GM19240 (cell line): ENCODE measurements around the gene FGA.

Experiments used
- DNase-seq: peaks from one replicate; pipeline ENCODE4 v3.0.0; 2011; ENCODE audit warnings: low spot score; ENCODE audit not compliant: insufficient read length

The FGA gene

GRCh38 chr4:154583230-154583629 is 7.3 kb downstream of the FGA start:
- DNase-seq = no peak

DNA sequence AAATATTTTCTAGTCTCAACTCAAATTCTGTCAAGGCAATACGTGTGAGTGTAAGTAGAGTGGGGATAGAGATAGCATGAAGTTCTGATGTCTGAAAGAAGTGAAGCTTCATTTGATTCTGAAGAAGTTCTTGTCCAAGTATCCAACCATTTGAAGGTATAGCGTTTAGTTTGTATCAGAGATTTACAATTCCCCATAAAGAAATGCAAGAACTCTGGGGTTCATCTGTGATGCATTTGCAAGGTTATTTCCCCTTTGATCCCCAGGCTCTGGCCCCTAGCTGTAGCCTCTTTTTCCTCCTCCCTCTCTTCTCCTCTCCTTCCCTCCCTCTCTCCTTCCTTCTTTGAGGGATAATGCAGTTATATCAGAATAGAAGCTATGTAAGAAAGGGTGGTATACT is 7.8 kb downstream of the FGA start:
- no peak for DNase-seq

DNA sequence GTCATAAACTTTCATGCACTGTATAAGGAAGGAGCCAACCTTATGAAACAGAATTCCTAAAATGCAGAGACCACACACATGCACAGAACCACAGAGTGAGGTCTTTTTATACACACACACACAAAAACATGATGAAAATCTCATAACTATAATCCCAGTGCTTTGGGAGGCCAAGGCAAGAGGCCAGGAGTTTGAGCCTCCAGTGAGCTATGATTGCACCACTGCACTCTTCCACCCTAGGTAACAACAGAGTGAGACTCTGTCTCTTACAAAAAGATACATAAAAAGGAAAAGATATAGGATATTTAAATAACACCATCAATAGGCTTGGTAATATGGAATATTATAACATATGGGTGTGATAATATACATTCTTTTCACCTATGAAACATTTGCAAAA is 10.6 kb downstream of the FGA start:
- DNase-seq = no peak

- no peak for DNase-seq
These were observed 11.6 kb downstream of the FGA start for GRCh38 chr4:154578919-154579318.

- no peak for DNase-seq
These were observed 13.2 kb downstream of the FGA start for GRCh38 chr4:154577324-154577723.

DNA sequence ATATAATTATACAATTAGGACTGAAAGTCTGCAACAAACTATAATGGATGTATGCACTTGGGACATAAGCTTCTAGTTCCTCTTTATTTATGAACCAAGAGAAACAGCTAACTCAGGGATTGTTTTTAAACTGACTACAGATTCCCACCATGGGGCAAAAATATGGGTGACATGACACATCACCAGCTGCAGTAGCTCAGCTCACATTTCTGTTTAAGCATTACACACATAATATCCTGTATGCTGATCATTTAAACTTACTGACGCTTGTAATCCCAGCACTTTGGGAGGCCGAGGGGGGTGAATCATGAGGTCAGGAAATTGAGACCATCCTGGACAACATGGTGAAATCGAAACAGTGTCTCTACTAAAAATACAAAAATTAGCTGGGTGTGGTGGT is 16.2 kb downstream of the FGA start:
- no peak for DNase-seq

DNA sequence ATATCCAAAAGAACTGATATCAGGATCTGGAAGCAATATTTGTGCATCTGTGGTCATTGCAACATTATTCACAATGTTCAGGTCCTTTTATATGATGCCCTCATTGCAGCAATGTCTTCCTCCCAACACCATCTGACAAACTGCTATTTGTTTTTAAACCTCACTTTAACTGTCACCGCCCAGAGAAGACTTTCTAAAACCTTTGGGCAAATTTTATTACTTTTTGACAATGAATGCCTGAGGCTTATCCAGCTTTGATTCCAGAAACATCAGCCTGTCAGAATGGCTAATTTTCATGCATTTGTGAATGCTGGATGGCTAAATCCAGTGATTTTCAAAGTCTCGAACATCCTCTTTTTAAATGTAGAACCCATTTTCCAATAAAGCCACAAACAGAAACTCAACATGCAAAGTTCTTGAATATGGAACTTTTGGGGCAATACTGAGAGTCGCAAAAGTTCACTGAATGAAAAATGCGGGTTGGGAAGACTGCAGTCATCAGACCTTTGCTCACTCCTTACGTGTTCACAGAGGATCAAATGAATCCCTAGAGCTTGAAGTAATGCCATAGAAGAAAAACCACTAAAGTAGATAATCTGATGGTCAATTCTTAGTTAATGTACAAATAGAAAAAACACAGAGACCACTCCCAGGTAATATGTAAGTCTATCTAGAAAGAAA is 17.2 kb downstream of the FGA start:
- DNase-seq = no peak

DNA sequence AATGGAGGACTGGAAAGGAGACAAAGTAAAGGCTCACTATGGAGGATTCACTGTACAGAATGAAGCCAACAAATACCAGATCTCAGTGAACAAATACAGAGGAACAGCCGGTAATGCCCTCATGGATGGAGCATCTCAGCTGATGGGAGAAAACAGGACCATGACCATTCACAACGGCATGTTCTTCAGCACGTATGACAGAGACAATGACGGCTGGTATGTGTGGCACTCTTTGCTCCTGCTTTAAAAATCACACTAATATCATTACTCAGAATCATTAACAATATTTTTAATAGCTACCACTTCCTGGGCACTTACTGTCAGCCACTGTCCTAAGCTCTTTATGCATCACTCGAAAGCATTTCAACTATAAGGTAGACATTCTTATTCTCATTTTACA is 21.0 kb downstream of the FGA start:
- no peak for DNase-seq

DNA sequence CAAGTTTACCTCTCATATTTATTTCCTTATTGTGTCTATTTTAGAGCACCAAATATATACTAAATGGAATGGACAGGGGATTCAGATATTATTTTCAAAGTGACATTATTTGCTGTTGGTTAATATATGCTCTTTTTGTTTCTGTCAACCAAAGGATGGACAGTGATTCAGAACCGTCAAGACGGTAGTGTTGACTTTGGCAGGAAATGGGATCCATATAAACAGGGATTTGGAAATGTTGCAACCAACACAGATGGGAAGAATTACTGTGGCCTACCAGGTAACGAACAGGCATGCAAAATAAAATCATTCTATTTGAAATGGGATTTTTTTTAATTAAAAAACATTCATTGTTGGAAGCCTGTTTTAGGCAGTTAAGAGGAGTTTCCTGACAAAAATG is 21.5 kb downstream of the FGA start:
- no peak for DNase-seq

GRCh38 chr4:154566639-154567204 is 23.8 kb downstream of the FGA start:
- no peak for DNase-seq

DNA sequence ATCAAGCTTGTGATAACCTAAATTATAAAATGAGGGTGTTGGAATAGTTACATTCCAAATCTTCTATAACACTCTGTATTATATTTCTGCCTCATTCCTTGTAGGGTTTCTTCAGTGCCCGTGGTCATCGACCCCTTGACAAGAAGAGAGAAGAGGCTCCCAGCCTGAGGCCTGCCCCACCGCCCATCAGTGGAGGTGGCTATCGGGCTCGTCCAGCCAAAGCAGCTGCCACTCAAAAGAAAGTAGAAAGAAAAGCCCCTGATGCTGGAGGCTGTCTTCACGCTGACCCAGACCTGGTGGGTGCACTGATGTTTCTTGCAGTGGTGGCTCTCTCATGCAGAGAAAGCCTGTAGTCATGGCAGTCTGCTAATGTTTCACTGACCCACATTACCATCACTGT is 24.8 kb downstream of the FGA start:
- no peak for DNase-seq

DNA sequence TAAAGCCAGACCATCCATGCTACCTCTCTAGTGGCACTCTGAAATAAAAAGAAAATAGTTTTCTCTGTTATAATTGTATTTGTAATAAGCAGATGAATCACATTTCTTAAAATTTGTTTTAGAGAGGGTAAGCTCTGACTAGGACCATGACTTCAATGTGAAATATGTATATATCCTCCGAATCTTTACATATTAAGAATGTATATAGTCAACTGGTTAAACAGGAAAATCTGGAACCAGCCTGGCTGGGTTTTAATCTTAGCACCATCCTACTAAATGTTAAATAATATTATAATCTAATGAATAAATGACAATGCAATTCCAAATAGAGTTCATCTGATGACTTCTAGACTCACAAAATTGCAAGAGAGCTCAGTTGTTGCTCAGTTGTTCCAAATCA is 26.2 kb downstream of the FGA start:
- DNase-seq = no peak

DNA sequence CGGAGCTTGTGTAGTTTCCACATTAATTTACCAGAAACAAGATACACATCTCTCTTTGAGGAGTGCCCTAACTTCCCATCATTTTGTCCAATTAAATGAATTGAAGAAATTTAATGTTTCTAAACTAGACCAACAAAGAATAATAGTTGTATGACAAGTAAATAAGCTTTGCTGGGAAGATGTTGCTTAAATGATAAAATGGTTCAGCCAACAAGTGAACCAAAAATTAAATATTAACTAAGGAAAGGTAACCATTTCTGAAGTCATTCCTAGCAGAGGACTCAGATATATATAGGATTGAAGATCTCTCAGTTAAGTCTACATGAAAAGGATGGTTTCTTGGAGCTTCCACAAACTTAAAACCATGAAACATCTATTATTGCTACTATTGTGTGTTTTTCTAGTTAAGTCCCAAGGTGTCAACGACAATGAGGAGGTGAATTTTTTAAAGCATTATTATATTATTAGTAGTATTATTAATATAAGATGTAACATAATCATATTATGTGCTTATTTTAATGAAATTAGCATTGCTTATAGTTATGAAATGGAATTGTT is 27.8 kb downstream of the FGA start, which contains the start of gene FGB:
Gene FGB (plus strand): TSS at position 315 of the 558 bp plus-strand sequence. CDS start 8 bp downstream, at position 323.
- DNase-seq = no peak

- DNase-seq = no peak
These were observed 29.7 kb downstream of the FGA start for GRCh38 chr4:154560824-154561231.

- DNase-seq = no peak
These were observed 30.1 kb downstream of the FGA start for GRCh38 chr4:154560419-154560801.

DNA sequence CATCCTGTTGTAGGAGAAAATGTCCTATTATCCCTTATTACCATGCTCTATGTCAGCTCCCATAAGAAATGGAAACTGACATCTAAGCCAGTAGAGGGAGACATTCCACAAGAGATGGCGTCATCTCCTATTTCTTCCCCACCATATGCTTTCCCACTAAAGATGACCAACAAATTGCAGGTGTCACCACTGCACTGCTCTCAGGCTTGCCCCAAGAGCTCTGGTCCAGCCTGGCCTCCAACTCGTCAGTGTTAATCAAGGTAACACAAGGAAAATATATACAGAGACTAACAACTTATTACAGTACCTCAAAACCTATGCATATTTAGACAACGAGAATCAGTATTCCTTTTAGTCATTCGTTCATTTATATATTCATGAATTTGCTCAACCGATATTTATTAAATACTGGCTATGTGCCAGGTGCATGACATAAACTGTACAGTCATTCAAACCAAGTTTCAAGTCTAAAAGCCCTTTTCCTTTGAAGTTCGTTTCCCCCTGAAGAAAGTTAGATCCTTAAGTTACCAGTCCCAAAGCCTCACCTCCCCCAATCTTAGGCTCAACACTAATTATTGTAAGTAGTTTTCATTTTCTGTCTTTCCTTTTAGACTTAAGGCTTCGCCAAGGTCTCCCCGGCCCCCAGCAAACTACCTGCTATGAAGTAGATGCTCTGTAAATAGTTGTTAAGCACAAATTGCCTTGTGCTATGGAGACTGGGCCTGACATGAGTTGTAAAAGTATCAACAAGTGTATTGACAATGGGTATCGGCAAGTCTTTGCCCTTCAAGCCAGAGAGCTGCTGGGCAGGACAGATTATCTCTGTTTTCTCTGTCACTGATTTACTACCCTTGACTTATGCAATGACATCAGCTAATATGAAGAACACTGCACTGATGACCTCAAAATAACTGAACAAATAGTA is 30.8 kb downstream of the FGA start:
- DNase-seq = no peak

- no peak for DNase-seq
These were observed 31.4 kb downstream of the FGA start for GRCh38 chr4:154559141-154559493.

DNA sequence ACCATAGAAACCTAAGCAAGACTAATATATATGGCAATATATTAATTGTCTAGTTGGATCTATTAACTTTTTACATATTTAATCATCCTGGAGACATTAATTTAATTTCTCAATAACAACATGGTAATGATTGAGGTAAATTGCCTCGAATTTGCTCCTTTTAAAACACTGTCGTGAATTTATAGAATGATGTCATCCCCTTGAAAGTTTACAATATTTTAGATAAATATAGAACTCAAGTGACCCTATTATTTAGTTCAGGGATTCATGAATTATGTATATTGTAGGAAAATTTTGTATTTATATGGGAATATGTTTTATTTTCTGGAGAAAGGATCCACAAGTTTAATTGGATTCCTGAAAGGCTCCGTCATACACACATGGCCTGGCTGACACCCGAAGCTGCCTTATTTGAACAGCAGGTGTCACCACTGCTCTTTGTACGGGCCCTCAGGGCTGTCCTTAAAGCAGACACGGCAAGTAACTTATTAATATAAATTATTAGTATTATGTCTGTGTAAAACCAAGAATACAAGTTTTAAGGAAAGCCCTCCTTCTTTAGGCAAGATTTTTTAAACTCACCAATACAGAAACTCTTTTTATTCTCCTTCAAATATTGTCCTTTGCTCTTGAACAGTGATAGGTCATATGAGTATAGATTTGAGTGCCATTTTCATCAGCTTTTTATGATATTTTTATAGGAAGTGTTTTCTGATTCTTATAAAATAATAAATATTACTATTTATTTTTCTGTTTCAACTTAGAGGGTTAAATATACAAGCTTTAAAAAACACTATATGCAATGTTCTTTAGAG is 38.5 kb downstream of the FGA start:
- DNase-seq = no peak

GRCh38 chr4:154549894-154550790 is 40.4 kb downstream of the FGA start, which contains the start of gene PLRG1:
TSS of gene PLRG1 (minus strand) at chr4:154550400. CDS start at chr4:154550308, 92 bp downstream.
- DNase-seq = peak; percentile 74

- no peak for DNase-seq
These were observed 44.9 kb downstream of the FGA start for GRCh38 chr4:154545689-154546088.
